Measurements from ENCODE around the gene LRRC3.

LRRC3 gene

DNA sequence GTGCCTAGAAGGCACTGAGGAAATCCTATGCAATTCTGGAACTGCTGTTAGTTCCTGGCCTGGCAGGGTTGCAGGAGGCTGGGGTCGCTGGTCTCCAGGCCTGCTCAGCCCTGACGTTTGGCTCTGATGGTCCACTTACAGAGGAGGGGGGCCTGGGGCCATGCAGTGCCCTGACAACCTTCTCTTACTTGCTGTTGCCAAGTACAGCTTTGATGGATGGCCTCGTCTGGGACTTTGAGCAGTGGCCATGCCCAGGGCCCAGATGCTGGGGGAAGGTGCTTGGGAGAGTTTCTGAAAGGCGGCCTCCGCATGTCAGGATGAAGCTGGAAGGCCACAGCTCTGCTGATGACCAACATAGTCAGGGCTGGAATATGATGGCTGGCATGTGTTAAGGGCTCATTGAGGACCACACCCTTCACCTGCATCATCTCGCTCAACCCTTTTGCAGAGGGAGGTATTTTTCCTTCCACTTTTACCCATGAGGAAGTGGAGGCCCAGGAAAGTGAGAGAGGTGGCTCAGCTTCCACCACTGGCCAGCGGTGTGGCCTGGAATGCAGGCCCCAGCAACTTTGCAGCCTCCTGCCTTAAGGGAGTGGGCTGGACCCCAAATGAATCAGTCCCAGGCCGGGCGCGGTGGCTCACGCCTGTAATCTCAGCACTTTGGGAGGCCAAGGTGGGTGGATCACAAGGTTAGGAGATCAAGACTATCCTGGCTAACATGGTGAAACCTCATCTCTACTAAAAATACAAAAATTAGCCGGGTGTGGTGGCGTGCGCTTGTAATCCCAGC is 34.7 kb upstream of the LRRC3 start (continued):
- no peak for TF ChIP-seq INSM2 (tag by site-specific recombination; IDR thresholded peaks at IDR 0.05)
- no peak for TF ChIP-seq ZNF221 (tag by site-specific recombination; IDR thresholded peaks at IDR 0.05; ENCODE audit: borderline replicate concordance)
- no peak for TF ChIP-seq ZNF514 (tag by site-specific recombination; IDR thresholded peaks at IDR 0.05)
- no peak for TF ChIP-seq ZNF157 (tag by site-specific recombination; IDR thresholded peaks at IDR 0.05)
- no peak for TF ChIP-seq ZNF544 (tag by site-specific recombination; IDR thresholded peaks at IDR 0.05)
- TF ChIP-seq WT1 (tag by site-specific recombination; IDR thresholded peaks at IDR 0.05), result no peak

DNA sequence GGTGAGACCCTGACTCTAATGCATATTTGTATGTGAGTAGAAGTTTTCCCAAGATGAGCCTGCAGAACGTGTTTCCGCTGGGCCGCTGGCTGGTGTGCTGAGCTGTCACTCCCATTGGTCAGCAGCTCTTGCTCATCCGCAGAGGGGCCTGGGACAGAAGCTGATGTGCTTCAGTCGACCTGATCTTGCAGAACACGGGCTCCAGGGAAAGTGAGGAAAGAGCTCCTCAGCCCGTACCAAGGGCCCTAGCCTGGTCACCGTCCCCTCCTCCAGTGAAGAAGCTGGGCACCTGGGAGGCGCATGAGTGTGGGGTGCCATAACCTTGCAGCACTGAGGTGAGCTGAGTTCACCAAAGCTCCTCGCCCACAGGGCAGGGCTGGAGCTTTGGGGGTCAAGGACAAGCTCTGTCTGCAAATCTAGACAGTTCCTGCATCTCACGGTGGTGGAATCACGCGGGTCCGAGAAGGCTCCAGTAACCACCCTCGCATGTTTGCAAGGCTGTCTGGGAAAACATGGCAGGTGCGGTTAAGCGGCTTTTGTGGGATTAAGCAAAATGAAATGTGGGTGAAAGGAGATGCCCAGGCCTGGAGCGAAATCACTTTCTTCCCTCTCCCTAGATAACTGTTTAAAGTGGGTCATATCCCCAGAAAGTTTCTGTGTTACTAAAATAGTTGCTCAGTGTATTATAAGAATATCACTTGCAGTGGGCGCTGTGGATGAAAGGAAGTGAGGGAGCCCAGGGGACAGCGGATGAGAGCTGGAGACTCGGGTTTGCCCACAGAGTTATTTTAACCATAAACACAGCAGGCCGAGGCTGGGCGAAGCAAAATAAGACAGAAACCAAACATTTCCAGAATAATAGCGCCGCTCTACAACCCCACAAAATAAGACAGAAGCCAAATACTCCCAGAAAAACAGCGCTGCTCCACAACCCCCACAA is 33.1 kb upstream of the LRRC3 start:
- ChIA-PET POLR2A (no interaction called here), CTCF (interaction anchor here (0.8 kb wide), 1 partner anchor 9 kb away, joined by 4 read pairs; no protein-coding TSS in a partner anchor)
- Histone ChIP-seq H3K4me1 (ENCODE audit: control insufficient read depth, insufficient read depth, low read length) (no peaks in the 10 kb centered on the region), H3K36me3 (ENCODE audit: control insufficient read depth in 2 of 2, insufficient read depth in 1 of 2, low read length in 2 of 2) (no peaks in the 10 kb centered on the region), H3K4me3 (ENCODE audit: low read depth, low read length) (no peak overlapping the region), H3K27ac (ENCODE audit: extremely low read depth, low read depth, low read length) (no peak overlapping the region), H3K9me3 (ENCODE audit: control insufficient read depth, insufficient read depth, low read depth, low read length) (no peaks in the 10 kb centered on the region)
- TF ChIP-seq ZBTB8A (tag by site-specific recombination; IDR thresholded peaks at IDR 0.05) (no peak), ZNF138 (tag by site-specific recombination; IDR thresholded peaks at IDR 0.05; ENCODE audit: borderline replicate concordance) (no peak), ZNF292 (tag by site-specific recombination; IDR thresholded peaks at IDR 0.05; ENCODE audit: borderline replicate concordance, low read depth) (no peak), ZBTB21 (tag by site-specific recombination; IDR thresholded peaks at IDR 0.05) (no peak)

DNA sequence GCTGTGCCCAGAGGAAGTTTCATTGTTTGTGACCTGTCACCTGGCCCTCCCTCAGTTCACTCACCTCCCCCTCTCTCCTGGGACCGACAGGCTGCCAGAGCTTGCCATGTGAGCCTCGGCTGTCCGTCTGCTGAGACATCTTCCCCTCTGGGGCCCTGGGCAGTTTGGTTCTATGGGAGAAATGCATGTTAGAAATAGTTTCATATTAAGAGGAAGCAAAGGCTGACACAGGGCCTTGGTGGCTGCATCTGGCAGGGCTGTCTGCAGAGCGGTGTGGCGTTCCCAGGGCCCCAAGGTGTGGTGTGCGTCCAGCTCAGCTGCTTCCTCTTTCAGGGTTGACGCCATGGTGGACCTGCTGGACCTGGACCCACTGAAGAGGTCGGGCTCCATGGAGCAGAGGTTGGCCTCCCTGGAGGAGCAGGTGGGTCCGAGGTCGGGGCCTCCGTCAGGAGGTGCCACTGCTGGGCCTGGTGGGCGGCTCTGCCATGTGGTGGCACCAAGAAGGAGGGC is 31.9 kb upstream of the LRRC3 start:
- H3K27ac ChIP-seq (ENCODE audit: extremely low read depth, low read depth, low read length), result no peak overlapping the region
- TF ChIP-seq SCRT2 (tag by site-specific recombination; IDR thresholded peaks at IDR 0.05) (no peak), ZNF223 (tag by site-specific recombination; IDR thresholded peaks at IDR 0.05) (no peak), ZNF544 (tag by site-specific recombination; IDR thresholded peaks at IDR 0.05) (no peak), ZNF530 (tag by site-specific recombination; IDR thresholded peaks at IDR 0.05; ENCODE audit: low read depth) (no peak)
- TF ChIP-seq, protein P1, sequence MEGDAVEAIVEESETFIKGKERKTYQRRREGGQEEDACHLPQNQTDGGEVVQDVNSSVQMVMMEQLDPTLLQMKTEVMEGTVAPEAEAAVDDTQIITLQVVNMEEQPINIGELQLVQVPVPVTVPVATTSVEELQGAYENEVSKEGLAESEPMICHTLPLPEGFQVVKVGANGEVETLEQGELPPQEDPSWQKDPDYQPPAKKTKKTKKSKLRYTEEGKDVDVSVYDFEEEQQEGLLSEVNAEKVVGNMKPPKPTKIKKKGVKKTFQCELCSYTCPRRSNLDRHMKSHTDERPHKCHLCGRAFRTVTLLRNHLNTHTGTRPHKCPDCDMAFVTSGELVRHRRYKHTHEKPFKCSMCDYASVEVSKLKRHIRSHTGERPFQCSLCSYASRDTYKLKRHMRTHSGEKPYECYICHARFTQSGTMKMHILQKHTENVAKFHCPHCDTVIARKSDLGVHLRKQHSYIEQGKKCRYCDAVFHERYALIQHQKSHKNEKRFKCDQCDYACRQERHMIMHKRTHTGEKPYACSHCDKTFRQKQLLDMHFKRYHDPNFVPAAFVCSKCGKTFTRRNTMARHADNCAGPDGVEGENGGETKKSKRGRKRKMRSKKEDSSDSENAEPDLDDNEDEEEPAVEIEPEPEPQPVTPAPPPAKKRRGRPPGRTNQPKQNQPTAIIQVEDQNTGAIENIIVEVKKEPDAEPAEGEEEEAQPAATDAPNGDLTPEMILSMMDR (tag by site-specific recombination; IDR thresholded peaks at IDR 0.05), result no peak
- H3K36me3 ChIP-seq (ENCODE audit: control insufficient read depth in 2 of 2, insufficient read depth in 1 of 2, low read length in 2 of 2), result no peaks in the 10 kb centered on the region
- POLR2A ChIA-PET, result no interaction called here
- no peak overlapping the region for H3K4me3 ChIP-seq (ENCODE audit: low read depth, low read length)
- CTCF ChIA-PET, result interaction anchor here (0.7 kb wide), 1 partner anchor 1729 kb away, joined by 3 read pairs; no protein-coding TSS in a partner anchor
- H3K4me1 ChIP-seq (ENCODE audit: control insufficient read depth, insufficient read depth, low read length), result no peaks in the 10 kb centered on the region
- H3K9me3 ChIP-seq (ENCODE audit: control insufficient read depth, insufficient read depth, low read depth, low read length), result no peaks in the 10 kb centered on the region

All from HEK293 (cell line).